ENCODE data around the gene MIS18A. TPM values are rescaled to one million over a fixed set of nuclear protein-coding genes. Genes with fewer than 3 reads are reported as not detected.

The MIS18A gene
- total RNA-seq, 1 experiment from 2014 or later = 14.9 TPM

GRCh38 chr21:32240851-32241687, 37.8 kb downstream of the MIS18A start:
- Histone ChIP-seq H3K27me3 (no peaks in the 10 kb centered on the region), H3K9me3 (peaks cover 4% of the 10 kb centered on the region; the same call in 1 of the 2 replicates), H3K4me3 (no peak overlapping the region; the same call in 1 of the 2 replicates), H3K36me3 (no peaks in the 10 kb centered on the region)
- DNase-seq = no peak

GRCh38 chr21:32239551-32239950, 39.3 kb downstream of the MIS18A start:
- H3K9me3 ChIP-seq = peaks cover 4% of the 10 kb centered on the region; the same call in 1 of the 2 replicates
- no peaks in the 10 kb centered on the region for H3K36me3 ChIP-seq
- H3K27me3 ChIP-seq = no peaks in the 10 kb centered on the region
- H3K4me3 ChIP-seq = no peak overlapping the region
- no peak for DNase-seq

DNA sequence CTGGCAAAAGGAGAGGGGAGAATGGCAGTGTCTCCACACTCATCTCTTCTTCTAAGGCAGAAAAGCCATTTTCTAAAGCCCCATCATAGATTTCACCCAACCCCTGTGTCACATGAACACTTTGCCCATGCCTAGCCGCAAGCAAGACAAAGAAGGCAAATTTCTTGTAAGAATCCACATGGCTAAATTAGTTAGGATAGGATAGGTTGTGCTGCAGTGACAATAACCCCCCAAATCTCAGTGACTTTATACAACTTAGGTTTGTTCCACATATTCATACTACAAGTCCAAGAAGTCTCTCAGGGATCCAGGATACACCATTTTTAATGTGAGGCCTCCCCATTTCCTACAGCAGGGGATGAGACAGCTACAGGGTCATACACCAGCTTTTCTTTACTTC, 40.8 kb downstream of the MIS18A start:
- no peaks in the 10 kb centered on the region for H3K36me3 ChIP-seq
- no peak overlapping the region for H3K4me3 ChIP-seq
- no peak for DNase-seq
- H3K9me3 ChIP-seq = peaks cover 4% of the 10 kb centered on the region; the same call in 1 of the 2 replicates
- H3K27me3 ChIP-seq = no peaks in the 10 kb centered on the region

GRCh38 chr21:32237021-32237420, 41.8 kb downstream of the MIS18A start:
- Histone ChIP-seq H3K9me3 (peaks cover 4% of the 10 kb centered on the region; the same call in 1 of the 2 replicates), H3K4me3 (no peak overlapping the region), H3K27me3 (no peaks in the 10 kb centered on the region), H3K36me3 (no peaks in the 10 kb centered on the region)
- no peak for DNase-seq

DNA sequence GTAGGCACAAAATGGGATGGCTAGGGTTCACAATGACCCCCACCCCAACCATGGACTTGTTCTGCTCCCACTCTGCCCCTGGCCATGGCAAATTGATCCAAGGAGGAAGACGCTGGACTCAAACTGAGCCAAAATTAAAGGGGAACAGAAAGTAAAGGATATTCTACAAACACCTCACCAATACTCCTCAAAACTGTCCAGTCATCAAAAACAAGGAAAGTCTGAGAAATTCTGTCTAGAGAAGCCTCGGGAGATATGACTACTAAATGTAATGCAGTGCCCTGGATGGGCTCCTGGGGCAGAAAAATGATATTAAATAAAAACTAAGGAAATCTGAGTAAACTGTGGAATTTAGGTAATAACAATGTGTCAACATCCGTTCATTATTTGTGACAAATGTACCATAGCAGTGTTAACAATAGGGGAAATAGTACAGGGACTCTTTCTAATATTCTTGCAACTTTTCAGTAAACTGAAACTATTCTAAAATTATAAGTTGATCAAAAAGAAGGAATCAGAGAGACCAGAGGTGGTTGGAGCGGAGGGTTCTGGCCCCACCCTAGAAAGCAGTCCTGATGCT, 45.0 kb downstream of the MIS18A start:
- H3K4me3 ChIP-seq = no peak overlapping the region
- DNase-seq = no peak
- no peaks in the 10 kb centered on the region for H3K36me3 ChIP-seq
- no peaks in the 10 kb centered on the region for H3K9me3 ChIP-seq
- no peaks in the 10 kb centered on the region for H3K27me3 ChIP-seq

GRCh38 chr21:32233055-32233546, 45.7 kb downstream of the MIS18A start:
- H3K27me3 ChIP-seq = no peaks in the 10 kb centered on the region
- no peak for DNase-seq
- H3K9me3 ChIP-seq = no peaks in the 10 kb centered on the region

GRCh38 chr21:32226444-32226843, 52.4 kb downstream of the MIS18A start:
- no peaks in the 10 kb centered on the region for H3K27me3 ChIP-seq
- no peaks in the 10 kb centered on the region for H3K9me3 ChIP-seq
- no peak for DNase-seq
- H3K36me3 ChIP-seq = no peaks in the 10 kb centered on the region
- no peak overlapping the region for H3K4me3 ChIP-seq

More at GRCh38 chr21:32233055-32233546, 45.7 kb downstream of the MIS18A start:
- no peaks in the 10 kb centered on the region for H3K36me3 ChIP-seq
- H3K4me3 ChIP-seq = no peak overlapping the region

Other genes with a start within 250 kb of the MIS18A start
- not detected in 2 replicates for gene MRAP, start 19.8 kb upstream of the MIS18A start, total RNA-seq (2014; rRNA removed; shearing (Covaris generic); ENCODE audit: low replicate concordance)
- gene URB1, start 114.0 kb upstream of the MIS18A start, total RNA-seq (2014; rRNA removed; shearing (Covaris generic); ENCODE audit: low replicate concordance) = 14.1 and 15.9 TPM in 2 replicates
- gene EVA1C, start 133.7 kb upstream of the MIS18A start, total RNA-seq (2014; rRNA removed; shearing (Covaris generic); ENCODE audit: low replicate concordance) = not detected in 2 replicates

Data from MG63 (cell line).